ENCODE measurements around the gene FABP3.
"Not testable (repeated sequence)": the region's sequence is repeated elsewhere in the genome, so short reads cannot be mapped to it uniquely, and the experiment has no call there.

The FABP3 gene

DNA sequence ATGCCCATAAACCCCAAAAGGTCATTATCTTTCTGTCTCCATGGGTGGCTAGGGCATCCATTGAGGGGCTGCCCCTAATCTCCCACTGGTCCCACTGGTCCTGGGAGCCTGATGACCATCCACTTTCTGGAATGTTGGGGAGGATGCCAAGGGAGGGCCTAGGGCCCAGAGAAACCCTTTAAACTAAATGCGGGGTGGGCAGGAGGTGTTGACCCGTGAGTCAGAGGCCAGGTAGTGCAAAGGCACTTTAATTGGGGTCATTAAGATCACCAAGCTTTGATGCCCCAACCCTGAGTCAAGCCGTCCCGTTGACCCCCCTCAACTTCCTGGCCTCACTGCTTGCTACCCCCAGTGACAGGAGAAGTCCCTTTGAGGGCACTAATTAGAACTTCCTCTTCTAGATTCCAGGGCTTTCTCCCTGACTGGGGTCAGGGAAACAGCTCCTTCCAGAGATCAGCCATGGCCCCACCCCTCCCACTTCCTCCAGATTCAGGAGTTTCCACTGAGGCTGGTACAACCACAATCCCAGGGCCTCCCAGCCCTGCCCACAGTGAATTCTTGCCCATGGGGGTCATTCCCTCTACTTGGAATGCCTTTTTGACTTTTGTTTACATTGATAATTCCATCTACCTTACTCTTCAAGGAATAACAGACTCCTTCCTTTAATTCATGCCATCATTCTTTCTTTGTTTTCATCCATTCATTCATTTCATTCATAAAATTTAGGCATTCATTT lies 24.7 kb upstream of the FABP3 start:
- DNase-seq = peak; percentile 43

DNA sequence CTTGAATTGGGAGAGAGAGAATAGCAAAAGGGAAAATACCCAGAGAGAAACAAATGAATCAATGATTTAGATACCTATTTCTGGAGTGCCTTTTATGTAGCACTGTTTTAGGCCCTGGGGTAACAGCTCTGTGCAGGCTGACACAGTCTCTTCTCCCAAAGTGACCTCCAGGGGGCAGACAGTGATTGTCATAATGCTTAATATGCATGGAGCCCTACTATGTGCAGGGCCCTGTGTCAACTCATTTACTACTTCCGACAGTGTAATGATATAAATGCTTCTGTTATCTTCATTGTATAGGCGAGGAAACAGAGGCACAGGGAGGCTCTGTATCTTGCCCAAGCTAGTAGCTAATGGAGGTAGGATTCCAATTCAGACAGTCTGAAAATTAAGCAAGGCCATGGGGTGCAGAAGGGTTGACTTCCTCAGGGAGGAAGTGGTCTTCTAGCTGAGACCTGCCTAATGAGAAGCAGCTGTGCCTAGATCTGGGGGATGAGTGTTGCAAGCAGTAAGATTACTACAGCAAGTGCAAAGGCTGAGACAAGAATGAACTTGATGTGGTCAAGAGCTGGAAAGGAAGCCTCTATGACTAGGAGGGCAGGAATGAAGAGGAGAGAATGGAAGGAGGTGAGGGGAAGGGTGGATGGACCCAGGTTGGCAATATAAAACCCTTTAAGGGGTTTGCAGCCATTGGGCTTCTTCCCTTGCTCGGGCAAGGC lies 23.9 kb upstream of the FABP3 start:
- DNase-seq = peak; percentile 97

DNA sequence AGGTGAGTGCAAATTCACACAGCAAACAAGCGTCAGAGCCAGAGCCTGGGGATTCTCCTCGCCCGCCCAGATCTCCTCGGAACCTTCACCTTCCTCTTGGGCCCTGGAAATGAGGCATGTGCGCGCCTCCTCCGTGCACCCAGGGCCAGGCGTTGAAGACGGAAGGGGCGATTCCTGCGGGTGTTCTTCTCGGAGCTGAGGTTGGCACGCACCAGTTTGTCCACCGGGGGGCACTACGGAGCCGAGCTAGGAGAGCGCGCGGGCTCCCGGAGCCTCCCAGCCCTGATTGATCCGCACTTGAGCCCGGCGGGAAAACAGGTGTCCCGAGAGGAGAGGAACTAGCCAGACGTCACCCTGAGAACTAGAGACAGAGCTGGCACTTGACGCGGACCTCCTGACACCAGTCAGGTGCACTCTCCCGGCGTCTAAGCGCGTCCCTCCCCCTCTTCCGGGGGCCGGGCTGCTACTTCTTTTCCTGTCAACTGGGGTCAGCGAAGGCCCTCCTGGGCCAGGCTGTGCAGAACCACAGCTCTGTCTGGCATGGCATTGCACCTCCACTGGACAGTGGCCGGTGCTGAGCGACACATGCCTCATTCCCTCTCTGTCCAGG lies 21.8 kb upstream of the FABP3 start:
- peak; percentile 80 for DNase-seq

DNA sequence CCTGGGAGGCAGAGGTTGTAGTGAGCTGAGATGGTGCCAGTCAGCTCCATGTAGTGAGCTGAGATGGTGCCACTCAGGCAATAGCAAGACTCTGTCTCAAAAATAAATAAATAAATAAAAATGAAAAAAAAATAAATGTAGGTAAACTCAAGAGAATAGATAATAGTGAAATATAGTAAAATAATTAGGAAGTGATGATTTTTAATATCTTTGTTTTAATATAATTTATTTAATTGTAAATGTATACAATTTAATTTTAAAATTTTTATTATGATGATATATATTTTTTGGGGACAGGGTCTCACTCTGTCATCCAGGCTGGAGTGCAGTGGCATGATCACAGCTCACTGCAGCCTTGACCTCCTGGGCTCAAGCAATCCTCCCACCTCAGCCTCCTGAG lies 20.6 kb upstream of the FABP3 start:
- DNase-seq = no peak

DNA sequence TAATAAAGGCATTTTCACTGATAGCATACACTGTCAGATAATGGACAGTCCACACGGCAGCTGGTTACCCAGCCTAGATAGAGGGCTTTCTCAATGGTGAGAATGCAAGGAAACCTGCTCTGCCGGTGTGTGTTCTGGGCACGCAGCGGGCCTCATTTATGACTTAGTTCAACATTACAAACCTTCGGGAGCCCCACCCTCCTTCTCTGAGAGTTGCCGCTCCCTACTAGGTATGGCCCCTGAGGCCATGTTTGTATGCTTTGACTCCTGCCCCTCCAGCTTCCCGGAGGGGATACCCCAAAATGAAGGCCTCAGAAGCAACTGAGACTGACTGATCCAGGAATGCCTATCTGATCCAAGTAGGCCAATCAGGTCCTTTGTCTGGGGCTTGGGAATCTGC lies 17.2 kb upstream of the FABP3 start:
- no peak for DNase-seq

DNA sequence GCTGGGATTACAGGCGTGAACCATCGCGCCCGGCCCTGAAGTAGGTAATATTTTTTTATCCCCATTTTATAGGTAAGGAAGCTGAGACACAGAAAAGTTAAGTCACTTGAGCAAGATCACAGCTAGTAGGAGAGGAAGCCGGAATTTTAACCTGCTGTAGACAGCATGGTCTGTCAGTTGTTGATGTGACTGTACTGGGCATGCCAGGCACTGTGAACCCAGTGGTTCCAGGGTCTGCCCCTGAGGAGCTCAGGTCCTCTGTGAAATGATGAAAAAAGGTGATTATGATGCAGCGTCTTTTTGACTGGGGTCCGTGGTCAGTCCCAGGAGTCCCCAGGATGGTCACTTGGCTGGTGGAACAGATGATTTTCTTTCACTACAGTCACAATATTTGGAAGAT lies 16.7 kb upstream of the FABP3 start:
- no peak for DNase-seq

DNA sequence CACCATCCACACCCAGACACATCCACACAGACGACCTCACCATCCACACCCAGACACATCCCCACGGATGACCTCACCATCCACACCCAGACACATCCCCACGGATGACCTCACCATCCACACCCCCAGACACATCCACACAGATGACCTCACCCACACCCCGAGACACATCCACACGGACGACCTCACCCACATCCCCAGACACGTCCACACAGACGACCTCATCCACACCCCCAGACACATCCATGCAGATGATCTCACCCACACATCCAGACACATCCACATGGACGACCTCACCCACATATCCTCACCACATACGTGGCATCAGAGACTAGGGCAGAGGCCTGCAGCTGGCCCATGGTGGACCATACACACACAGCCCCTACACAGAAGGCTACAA lies 14.7 kb upstream of the FABP3 start:
- no peak for DNase-seq

DNA sequence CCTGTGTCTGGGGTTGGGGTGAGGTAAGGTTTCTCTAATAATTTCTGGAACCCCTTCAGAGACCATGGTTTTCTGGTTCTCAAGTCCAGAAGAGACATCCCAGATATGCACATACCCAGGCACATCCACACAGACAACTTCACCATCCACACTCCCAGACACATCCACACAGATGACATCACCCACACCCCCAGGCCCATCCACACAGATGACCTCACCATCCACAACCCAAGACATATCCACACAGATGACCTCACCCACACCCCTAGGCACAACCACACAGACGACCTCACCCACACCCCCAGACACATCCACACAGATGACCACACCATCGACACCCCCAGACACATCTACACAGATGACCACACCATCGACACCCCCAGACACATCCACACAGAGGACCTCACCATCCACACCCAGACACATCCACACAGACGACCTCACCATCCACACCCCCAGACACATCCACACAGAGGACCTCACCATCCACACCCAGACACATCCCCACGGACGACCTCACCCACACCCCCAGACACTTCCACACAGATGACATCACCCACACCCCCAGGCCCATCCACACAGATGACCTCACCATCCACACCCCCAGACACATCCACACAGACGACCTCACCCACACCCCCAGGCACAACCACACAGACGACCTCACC lies 13.8 kb upstream of the FABP3 start:
- DNase-seq = not testable (repeated sequence)

DNA sequence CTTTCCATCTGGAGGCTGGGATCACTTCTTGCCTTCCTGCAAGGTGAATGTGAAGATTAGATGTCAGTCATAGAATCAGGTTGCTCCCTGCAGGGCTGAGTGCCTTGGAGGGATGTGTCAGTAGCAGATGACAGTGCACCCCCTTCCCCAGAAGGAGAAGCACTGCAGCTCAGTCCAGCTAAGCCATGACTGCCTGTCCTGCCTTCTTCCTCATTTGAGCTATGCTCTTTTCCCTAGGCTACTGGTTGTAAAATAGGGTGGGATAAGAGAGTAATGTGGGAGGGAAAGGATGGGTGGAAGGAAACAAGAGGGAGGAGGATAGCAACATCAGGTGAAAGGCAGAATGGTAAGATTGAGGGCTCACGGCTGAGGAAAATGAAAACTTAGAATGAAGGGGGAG lies 11.1 kb upstream of the FABP3 start:
- peak; percentile 30 for DNase-seq

DNA sequence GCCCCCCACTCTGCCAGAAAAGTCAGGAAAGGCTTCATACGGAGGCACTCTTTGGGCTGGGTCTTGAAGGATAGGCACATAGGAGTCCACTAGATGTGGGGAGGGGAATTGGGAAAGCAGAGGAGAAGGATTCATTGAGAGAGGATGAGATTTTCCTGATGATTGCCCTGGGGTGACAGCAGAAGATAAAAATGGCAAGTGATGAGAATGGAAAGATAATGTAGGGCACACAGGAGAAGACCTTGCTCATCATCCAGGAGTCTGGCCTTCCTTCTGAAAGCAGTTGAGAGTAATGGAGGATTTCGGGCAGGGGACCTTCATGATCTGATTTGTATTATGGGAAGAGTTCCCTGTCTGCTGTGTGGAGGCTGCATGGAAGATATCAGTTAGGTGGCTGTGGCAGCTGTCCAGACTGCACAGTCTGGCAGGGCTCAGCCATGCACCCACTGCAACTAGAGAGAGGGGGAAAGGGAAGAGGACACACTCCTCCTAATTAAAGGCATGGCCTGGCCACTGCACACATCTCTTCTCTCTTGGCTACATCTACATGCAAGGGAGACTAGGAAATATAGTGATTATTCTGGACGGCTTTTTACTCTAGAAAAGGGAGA lies 9.6 kb upstream of the FABP3 start:
- no peak for DNase-seq

DNA sequence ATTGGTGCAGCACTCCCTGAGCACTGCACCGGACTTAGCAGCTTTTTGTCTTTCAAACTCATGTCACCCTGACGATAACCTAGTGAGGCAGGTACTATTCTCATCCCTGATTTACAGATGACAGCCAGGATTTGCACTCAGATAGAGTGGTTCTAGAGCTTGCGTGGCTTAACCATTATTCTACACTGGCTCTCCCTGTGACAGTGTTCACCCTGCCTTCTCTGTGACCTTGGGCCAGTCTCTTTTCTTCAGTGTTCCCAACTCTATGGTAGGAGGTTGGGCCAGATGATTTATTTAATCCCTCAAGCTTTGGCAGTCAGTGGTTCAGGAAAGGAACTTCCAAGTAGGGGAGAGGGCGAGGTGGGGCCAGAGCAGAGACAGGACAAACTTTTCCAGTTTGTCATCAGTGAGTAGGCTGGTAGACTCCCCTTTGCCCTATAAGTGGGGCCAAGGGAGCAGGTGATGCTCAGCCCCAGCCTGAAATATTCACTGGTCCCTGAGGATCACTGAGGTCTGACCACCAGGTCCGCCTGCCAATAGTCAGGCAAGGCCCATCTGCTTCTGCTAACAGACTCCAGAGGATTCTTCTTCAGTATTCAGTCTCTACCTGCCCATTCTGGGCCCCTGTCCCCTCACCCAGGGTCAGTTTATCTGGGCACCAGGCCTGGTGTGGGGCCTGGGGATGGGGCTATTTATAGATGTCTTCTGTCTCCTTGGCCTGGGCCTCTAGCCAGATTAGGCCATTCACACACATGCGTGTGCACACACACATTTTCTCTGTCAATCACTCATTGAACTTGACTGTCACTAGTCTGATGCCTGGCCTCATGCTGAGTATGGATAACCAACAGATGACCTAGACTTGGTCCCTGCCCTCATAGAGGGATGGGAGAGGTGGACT lies 8.8 kb upstream of the FABP3 start:
- no peak for DNase-seq

DNA sequence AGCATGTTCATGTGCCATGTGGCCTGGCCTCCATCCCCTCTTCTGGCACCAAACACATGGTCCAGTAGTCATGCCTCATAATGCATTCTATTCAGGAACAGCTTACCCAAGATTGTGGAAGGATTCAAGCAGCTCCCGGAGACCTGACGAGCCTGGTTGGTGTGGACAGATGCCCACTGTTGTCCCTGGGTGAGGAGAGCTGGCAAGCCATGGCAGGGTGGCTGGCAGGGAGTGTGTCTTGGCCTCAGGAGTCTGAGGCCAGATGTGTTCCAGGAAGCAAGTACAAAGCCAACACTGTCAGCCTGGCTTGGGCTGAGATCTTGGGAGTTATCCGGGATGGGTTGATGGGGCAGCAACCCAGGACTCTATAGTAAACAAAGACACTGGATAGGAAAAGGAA lies 7.3 kb upstream of the FABP3 start:
- DNase-seq = no peak

DNA sequence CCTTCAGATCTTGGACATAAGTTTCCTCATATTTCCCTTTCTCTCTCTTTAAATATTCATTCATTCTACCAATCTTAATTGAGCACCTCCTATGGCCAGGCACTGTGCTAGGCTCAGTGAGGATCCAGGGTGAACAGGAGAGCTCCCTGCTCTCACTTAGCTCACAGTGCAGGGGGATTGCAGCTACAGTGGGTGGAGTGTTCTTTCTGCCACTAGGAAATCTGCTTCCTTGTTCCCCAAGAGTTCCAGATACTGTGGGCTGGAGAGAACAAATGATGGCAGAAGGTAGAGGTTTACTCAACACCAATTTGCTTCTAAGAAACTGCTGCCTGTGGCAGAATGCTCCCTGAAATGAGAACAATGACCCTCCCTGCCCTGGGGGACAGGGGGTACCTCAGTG lies 5.1 kb upstream of the FABP3 start:
- DNase-seq = no peak

DNA sequence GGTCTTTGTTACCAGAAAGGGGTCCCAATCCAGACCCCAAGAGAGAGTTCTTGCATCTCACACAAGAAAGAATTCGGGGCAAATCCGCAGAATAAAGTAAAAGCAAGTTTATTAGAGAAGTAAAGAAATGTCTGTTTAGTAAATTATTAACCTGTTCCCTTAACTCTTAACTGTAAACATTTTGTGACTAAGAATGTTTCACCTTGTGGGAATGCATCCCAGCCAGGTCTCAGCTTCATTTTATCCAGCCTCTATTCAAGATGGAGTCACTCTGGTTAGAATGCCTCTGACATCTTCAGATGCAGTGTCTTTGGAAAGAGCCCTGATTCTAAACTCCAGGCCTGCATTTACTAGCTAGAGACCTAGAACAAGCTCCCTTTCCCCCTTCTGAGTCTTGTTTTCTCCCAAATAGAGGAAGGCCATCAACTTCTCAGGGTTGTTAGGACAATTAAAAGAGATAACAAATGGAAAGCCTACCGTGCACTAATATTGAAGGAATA lies 4.5 kb upstream of the FABP3 start:
- no peak for DNase-seq

DNA sequence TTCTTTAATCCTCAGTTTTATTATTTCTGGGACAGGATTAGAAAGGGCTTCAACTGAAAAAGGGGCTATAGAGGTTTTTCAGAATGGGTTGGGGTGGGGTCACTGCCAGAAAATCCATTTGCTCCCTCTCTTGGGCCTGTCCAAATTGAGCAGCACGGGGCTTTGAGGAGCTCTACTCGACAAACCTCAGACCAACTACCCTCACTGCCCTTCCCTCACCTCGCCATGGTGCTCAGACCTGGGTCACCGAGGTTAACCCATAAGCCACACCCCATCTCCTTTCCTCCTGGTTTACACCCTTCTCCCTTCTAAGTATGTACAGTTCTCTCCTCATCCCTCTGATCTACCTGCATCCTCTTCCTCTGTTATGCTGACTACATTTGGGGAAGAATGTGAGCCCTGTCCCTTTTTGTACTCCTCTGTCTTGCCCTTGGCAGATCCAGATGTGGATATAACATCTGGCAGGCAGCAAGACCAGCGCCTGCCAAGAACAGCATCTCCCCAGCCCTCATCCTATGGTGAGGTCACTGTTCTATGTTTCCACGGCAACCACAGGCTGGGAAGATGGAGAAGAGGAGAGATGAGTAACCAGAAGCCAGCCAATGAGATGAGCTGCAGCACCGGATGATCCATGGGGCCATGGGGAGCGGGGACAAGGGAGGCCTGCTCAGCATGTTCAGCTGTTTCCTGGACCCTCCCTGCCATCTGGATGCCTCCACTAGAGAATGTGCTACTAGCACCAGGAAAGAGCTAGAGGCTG lies 3.7 kb upstream of the FABP3 start:
- DNase-seq = no peak

DNA sequence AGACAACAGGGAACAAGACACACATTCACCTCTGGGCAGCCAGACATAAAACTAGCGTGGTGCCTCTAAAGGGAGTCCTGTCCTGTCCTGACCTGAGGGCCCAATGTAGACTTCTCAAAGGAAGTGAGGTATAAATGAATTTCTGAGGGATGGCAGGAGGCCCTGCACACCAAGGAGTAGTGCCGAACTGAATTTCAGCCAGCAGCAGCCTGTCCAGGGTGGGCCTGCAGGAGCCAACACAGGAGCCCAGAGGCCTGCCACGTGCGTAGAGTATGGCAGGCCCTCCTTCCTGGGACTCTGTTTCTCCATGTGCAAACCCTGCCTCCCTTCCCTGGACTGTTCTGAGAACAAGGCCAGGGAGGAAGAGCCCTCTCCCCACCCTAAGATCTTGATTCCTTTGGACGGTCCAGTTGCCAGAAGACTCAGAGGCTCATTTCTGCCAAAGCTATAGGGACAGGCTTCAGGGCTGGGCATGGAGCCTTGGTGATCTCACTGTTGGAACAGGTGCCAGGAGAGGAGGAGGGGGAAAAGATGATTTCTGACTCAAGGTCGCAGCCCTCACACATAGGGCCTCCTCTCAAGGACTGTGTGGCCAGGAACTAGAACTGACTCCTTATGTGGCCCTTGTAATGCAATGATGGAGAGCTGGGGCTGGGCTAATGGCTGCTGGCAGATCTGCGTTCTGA lies 1.8 kb upstream of the FABP3 start:
- no peak for DNase-seq

DNA sequence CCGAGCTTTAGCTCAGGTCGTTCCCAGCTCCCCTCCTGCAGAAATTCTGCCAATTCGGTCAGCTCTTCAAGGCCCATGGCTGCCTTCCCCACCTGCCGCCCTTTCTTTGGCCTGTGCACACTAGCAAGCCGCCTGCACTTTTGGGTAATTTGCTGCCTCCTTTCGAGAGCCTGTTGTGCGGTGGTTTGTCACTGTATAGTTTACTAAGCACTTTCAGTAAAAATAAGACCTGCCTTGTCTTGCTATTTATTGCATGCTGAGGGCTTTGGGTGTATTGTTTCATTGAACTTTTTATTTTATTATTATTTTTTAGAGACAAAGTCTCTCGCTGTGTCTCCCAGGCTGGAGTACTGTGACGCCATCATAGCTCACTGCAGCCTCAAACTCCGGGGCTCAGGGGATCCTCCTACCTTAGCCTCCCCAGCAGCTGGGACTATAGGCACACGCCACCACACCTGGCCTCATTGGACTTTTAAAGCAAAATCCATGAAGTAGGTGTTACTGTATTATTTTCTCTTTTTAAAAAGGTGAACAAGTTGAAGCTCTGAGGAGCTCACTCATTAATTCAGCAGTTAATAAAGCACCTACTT lies 1.1 kb upstream of the FABP3 start:
- DNase-seq = no peak

DNA sequence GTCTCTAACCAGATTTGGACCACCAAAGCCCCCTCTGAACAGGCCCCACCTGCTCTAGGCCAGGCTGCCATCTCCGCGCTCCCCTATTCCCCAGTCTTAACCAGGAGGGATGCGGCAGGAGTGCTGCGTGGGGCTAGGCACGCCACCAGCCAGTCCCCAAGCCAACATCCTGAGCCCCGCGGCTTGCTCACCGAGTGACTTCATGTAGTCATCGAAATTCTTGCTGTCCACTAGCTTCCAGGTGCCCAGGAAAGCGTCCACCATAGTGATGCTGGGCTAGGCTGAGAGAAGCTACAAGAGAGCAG lies 173 bp downstream of the FABP3 start:
- DNase-seq = no peak

DNA sequence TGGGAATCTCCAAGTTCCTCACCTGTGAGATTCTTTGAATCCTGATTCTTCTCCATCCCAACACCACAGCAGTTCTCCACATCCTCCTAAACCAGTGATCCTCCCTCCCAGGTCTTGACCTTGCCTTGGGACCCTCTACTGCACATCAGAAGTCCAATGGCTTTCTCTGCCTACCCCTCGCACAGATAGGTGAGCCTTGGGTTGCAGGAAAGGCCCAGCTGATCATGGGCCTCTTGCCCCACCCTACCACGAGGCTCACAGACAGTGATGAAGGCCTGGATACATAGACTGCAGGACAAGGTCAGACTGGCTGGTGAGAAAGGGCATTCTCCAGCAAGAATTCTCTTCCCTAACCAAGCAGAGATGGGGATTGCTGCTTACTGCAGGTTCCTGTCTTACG lies 825 bp downstream of the FABP3 start:
- DNase-seq = no peak
